Left ventricle myocardium superior (tissue), 1 donor: ENCODE results near the gene FLAD1. TPM values are rescaled to one million over a fixed set of nuclear protein-coding genes. Genes with fewer than 3 reads are reported as not detected.

ENCODE experiments used
- ATAC-seq: fragments of 200-7000 bp; cut with Tn5 transposase; one replicate; pipeline ENCODE4 v1.9.1; 2020; ENCODE audit warnings: mild to moderate bottlenecking, moderate library complexity
- DNase-seq: peaks from one replicate; pipeline ENCODE4 v3.0.0-alpha.2; 2020
- intact Hi-C: fragments of 100-400 bp; cut with micrococcal nuclease; formaldehyde crosslinking; loops from one replicate; pipeline ENCODE4 v1.11.0; 2022
- total RNA-seq: library from RNA; stranded (reverse); fragmentation: NEBNext Ultra II Directional; extraction: Animal tissue kit (Norgen Biotek cat#: 25700); gene quantifications from one replicate; pipeline ENCODE4 v1.2.1, GENCODE V29; 2021
- donor health status: DM: no; HTN: yes; CAD: no; lungs with severe emphysema.

FLAD1 gene
- total RNA-seq, 1 donor from 2014 or later = 31.4 TPM

DNA sequence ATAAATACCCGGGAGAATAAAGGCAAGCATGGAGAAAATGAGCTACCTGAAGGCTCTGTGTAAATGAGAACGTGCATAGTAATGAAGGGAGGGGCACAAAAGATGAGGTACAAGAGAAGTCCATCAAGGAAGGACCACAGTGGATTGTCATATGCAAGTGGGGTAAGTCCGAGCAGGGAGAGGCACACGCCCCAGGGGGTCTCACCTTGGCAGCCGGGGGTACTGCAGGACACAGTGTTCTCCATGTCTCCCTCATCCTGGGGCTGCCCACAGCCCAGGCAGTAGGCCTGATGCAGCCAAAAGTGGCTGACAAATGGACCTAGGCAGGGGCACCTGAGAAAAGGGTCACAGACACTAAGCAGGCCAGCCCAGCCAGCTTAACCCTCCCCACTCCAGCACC lies 40.5 kb downstream of the FLAD1 start:
- intact Hi-C loops = no loop called here
- no peak for DNase-seq
- no peak for ATAC-seq

DNA sequence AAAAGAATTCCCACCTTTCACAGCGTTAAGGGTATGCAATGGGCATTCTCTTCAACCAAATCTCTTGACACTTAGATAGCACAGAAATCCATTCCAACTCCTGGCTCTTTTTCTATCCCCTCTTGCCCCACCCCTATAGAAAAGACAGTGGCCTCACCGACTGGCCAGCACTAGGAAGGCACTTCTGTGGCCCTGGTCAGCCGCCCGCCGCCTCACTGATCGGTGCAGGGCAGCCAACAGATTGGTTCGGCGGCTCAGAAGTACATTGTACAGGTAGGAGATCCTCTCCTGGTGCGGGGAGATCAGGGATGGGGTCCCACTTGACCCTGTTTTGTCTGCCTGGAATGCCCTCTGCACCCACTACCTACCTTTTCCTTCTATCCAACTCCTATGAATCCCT lies 41.2 kb downstream of the FLAD1 start:
- intact Hi-C loops = no loop called here
- DNase-seq (peak; percentile 23), ATAC-seq (no peak)

DNA sequence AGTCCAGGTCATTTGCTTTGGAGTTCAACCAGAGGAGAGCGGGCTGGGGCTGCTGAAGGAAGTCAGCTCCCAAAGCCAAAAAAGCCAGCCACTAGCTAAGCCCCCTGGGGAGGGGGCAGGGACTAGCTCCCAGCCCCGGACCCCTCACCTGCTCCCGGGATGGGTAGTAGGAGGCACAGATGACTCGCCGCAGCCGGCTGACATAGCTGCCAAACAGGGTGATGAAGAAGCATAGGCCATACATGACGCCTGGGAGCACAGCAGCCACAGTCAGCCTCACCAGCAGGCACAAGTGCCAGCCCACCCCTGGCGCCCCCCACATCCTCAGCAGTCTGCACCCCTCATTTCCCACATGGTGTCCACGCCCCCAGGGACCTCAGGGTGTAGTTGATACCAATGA lies 43.0 kb downstream of the FLAD1 start:
- DNase-seq = no peak
- intact Hi-C loops = no loop called here
- no peak for ATAC-seq

DNA sequence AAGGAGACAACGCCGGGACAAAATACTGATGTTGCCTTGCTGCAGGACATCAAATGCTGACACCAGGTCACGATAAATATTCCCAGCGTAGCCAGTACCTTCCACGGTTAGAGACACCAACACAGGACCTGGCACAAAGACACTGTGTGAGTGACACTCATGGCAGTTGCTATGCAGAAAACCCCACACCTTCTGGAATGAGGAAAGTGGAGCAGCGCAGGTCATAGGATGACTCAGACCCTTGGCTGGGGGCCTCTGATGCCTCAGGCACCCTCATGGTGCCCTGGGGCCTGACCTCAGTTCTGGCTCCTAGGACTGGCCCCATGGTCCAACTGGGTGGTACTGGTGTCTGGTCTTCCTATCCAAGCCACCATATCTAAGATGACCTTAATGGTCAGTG lies 43.4 kb downstream of the FLAD1 start:
- ATAC-seq (no peak), DNase-seq (no peak)
- intact Hi-C loops = no loop called here

DNA sequence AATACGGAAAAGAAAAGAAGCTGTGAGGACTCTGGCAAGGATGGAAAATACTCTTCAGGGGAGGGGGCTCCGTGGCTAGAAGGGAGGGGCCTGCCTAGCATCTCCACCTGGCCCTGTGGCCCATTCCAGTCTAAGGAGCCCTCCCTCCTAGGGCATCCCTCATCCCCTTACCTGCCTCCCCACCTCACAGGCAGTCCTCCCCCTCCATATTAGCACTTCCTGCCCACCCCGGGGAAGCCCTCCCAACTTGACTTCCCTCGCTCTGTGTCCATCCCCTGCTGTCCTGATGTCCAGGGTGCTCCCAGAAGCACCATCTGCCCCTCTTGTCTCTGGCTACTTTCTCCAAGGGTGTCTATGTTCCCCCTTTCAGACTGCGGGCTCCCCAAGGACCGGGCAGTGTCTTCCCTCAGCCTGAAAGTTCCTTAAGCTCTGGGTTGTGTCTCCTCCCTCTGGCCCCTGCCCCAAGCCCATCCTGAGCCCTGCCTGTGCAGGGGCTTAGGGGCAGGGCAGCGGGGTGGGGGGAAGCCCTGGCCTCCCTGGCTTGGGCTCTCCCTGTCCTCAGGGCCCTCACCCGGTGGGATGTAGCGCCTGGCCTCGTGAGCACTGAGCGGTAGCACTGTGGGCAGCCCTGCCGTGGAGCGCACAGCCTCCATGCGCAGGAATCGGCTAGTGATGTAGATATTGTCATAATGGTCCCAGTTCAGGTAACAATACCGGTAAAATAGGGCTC lies 46.5 kb downstream of the FLAD1 start:
- intact Hi-C loops = no loop called here
- ATAC-seq (no peak), DNase-seq (peak; percentile 19)

DNA sequence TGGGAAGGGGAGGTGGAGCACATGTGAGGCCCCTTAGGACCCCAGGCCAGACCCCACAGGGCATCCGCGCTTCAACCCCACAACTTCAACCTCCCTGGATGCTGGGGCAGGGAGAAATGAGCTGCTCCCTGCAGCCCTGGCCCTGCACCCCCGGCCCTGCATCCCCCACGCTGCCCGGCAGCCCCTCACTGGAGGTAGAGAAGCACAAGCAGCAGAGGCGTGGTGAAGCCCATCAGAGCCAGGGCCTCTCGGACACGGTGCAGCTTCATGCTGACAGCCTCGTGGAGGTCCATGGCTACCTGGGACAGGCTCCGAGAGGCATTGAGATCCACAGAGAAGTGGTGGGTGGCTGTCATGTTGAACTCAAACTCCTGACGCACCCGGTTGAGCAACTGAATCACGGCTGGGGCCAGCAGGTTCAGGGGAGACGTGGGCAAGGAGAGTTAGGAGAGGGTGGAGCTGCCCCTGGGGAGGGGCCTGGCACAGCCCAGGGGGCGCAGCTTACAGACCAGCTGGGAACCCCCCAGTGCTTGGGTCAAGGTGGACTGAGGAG lies 47.2 kb downstream of the FLAD1 start:
- DNase-seq = no peak
- no peak for ATAC-seq
- intact Hi-C loops = no loop called here

DNA sequence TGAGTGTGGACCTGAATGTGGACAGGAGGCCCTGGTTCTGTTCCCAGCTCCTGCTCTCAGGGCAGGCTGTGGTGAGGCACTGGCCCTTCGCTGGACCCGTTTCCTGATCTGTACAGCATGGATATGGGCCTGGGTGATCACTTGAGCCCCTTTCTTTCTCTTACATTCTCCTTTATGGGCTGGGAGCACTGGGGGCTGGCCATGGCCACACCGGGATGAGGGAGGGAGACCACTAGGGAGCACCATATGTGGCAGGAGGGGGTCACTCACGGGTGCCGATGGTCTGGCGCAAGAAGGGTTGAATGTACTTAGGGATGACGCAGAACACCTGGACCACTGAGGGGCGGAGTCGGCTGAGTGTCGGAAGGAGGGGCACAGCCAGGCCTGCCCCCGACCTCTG lies 47.8 kb downstream of the FLAD1 start:
- ATAC-seq (no peak), DNase-seq (no peak)
- intact Hi-C loops = no loop called here

DNA sequence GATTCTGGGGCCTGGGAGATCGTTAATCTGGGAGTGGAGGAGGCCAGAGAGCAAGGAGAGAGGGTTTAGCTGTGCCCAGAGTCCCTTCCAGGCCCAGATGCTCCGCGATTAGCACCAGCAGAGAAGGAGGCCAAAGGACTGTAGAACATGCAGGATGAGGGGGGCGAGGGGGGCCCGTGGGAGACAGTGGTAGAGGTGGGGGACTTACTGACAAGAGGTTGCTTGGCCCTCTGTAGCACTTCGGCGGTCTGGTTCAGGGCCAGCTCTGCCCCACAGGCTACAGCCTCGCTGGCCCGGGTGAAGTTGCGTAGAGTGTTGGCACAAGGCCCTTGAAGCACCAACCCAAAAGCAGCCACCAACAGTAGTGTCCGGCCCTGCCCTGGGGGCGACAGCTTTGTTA lies 49.7 kb downstream of the FLAD1 start:
- ATAC-seq (no peak), DNase-seq (no peak)
- intact Hi-C loops = no loop called here

DNA sequence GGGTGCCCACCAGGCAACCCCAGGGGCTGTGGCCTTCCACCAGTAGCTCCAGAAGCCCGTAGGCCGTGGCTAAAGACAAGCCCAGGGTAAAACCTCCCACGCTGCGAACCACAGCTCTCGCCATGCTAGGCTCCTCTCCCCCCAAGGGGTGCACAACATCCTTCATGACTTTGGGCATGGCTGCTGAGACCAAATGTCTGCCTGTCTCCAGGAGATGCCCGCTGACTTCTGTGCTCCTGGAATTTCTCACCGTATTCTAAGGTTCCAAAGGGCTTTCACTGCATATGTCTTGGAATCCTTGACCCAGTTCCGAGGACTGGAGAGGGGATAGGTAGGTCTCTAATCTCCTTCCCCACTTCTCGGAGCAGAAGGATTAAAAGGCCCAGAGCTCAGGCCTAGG lies 50.4 kb downstream of the FLAD1 start, which contains the start of the genes DCST1 and DCST2:
TSS of gene DCST1 (plus strand) at position 301 of the 400 bp plus-strand sequence. CDS start 213 bp downstream, outside the sequence.
TSS of gene DCST2 (minus strand) at position 258 of the 400 bp plus-strand sequence. CDS start at position 178, 80 bp downstream.
- intact Hi-C loops = no loop called here
- ATAC-seq (no peak), DNase-seq (no peak)

DNA sequence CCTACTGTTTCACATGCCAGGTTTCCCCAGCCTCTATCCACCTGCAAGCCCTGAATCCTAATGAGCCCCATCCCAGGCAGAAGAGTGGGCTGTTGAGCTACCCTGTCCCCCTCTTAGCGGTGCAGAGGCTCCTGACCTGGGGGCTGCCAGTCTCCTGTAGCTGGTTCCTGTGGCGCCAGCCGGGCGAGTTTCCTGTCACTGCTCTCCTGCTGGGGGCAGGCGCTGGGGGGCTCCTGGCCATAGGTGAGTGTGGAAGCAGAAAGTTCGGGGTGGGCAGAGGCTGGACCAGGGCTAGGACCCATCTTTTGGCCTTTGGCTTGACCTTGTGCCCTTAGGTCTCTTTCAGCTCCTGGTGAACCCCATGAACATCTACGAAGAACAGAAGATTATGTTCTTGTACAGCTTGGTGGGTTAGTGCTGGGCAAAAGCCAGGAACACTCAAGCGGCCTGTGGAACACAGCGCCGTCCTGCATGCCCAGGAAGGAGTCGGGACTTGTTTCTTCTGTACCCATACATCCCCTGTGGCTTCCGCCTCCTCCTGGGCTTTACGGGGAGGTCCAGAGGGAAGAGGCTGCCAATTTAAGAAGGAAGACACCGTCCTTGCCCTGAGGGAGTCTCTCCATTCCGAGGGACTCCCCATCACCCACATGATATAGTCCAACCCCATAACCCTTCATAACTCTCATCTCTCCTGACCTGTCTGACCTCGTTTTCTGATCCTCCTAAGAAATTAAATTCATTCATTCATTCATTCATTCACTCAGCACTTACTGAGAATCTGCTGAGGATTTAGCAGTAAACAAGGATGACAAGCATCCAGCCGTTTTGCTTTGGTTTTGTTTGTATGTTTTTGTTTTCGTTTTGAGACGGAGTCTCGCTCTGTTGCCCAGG lies 51.4 kb downstream of the FLAD1 start:
- intact Hi-C loops = no loop called here
- ATAC-seq (no peak), DNase-seq (no peak)

DNA sequence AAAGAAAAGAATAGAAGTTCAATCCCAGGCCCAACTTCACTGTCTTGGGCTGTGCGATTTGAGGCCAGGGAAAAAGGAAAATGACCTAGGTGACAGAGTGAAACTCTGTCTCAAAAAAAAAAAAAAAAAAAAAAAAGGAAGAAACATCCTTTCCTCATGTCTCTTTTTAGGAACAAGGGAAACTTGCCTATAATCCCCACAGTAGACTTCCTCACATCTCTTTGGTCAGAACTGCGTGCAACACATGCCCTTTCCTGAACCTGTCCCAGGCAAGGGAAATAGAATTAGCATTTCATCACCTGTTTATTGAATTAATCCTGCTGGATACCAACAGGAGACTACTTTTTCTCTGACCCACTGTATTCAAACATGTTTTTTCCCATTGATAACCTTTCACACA lies 52.8 kb downstream of the FLAD1 start:
- no peak for ATAC-seq
- no peak for DNase-seq

DNA sequence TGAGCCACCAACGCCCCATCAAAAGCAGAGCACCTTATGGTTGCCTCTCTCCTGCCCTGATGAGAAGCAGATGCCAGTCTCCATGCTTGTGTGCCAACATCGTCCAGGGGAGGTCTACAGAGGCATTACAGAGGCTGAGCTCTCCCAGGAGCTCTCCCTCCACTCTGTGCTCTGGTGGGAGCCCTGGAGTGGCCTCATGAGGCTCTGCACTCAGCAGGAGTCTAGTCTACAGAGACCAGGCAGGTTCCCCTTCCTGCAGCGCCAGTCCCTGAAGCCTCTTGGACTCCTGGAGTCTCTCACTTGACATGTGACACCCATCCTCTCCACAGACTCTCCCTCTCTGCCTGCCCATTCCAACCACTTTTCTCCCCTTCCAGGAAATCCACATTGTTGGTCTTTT lies 53.9 kb downstream of the FLAD1 start:
- intact Hi-C loops = no loop called here
- ATAC-seq (no peak), DNase-seq (no peak)

More for the DNA sequence above, 52.8 kb downstream of the FLAD1 start:
- intact Hi-C loops = no loop called here

DNA sequence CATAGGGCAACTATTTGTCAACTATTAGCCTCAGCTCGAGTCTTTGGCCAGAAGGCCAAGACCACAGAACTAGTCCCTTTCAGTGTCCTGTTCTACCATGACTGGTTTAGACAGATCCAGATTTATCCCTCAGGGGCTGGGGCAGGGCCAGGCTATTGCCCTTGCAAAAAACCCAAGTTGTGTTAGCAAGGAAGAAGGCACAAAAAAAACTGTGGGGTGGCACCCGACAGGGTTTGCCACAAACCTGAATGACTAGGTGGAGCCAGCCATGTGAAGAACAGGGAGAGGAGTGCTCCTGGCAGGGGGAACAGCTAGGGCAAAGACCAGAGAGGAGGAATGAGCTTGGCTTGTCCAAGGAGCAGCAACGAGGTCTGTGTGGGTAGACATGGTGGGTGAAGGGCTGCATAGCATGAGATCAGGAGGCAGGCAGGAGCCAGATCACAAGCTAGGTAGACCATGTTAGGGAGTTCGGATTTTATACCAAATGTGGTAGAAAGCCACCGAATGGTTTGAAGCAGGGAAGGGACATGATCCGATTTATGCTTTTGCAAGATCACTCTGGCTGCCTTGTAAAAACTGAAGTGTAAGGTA lies 54.8 kb downstream of the FLAD1 start:
- intact Hi-C loops = no loop called here
- DNase-seq (no peak), ATAC-seq (no peak)

DNA sequence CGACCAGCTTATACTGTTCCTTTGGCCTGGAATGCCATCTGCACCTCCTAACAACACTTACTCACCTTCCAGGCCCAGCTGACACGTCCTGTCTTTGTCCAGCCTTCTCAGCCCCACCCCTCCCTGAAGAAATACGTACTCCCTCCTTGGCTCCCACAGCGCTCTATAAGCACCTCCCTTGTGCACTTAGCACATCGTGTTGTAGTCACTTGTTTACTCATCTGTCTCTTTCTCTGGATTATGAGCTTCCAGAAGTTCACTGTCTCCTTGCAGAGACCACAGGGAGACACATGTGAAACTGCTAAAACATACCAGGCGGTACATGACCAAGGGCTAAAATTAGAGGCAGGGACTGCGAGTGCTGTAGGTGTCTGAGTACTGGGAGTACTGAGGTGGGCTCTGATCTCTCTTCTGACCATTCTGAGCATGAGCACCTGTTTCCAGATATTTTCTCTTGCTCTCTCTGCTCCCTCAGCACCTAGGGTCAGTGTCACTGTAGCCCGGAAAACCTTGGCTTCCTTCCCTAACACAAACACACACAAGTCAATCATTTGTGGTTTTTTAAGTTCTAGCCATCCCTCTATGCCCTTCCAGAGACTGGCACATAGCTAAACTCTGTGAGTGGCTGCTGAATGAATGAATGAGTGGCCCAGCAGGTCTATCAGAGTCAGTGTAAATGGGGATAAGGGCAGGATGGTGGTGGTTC lies 55.6 kb downstream of the FLAD1 start:
- ATAC-seq = peak; percentile 23
- no peak for DNase-seq
- intact Hi-C loops = no loop called here

DNA sequence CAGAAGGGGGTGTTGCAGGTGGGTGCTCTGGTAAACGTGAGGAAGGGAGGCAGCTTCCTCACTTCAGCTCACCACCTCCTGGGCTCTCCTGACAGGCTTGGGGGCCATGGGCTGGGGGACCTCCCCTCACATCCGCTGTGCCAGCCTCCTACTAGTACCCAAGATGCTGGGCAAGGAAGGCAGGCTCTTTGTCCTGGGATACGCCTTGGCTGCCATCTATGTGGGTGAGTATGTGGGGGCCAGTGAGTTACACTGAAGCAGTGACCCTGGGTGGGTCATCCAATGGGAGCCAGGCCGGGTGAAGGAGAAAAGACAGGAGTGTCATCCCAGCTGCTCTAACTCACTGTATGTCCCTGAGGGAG lies 56.1 kb downstream of the FLAD1 start:
- DNase-seq = no peak

DNA sequence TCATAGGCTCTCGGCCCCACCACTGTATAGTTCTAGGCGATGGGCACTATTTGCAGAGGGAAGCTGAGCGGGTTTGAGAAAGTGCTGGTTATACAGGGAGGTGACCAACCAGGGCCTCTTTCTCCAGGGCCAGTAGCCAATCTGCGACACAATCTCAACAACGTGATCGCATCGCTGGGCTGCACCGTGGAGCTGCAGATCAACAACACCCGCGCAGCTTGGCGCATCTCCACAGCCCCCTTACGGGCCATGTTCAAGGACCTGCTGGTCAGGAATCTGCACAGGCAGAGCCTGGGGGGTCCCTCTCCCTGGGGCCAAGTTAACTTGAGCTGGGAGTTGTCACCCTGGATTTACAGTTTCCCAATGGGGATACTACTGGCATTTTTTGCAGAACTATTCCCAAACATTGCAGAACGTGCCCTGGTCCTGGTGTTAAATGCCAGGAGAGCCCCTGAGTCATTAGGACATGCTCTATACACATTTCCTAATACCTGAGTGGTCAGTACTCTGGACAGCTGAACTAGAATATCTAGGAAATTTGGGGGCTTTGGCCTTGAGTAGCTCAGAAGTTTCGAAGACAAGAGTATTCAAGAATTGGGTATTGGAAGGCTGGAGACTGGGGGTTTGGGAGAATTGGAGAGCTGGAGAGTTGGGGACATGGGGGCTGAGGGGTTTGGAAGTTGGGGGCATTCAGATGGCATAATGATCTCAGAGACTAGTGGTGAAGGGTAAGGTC lies 57.4 kb downstream of the FLAD1 start:
- intact Hi-C loops = no loop called here
- no peak for ATAC-seq
- DNase-seq = no peak

More for the DNA sequence above, 56.1 kb downstream of the FLAD1 start:
- intact Hi-C loops = no loop called here
- no peak for ATAC-seq
